ENCODE measurements around the gene ARMC2.
"Not testable (repeated sequence)": the region's sequence is repeated elsewhere in the genome, so short reads cannot be mapped to it uniquely, and the experiment has no call there.

ARMC2 gene

DNA sequence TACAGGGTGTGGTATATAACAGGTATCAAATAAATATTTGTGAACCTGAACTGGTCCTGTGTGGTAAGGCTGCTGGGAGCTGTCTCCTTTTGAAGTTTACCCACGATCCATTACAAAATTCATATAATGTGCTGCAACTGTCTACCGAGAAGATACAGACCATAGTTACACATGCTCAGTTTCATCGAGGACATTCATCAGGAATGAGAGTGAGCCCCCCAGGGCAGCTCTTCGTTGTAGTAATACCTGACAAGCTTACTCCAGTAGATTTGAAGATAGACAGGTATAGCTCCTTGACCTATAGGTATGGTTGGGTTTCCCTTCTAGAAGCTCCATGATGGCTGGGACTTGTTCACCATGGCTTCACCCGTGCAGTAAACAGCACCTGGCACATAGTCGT is 25.7 kb downstream of the ARMC2 start:
- H3K27ac Mint-ChIP-seq: peak overlapping the region; percentile 94
- peaks cover 64% of the 10 kb centered on the region for H3K4me1 Mint-ChIP-seq
- peaks cover 1% of the 10 kb centered on the region for H3K9me3 Mint-ChIP-seq
- H3K36me3 Mint-ChIP-seq: peaks cover 38% of the 10 kb centered on the region
- H3K4me3 Mint-ChIP-seq: peak overlapping the region; percentile 61
- no peak for ATAC-seq
- no peak for DNase-seq (ENCODE audit: low spot score in 2 of 2)

DNA sequence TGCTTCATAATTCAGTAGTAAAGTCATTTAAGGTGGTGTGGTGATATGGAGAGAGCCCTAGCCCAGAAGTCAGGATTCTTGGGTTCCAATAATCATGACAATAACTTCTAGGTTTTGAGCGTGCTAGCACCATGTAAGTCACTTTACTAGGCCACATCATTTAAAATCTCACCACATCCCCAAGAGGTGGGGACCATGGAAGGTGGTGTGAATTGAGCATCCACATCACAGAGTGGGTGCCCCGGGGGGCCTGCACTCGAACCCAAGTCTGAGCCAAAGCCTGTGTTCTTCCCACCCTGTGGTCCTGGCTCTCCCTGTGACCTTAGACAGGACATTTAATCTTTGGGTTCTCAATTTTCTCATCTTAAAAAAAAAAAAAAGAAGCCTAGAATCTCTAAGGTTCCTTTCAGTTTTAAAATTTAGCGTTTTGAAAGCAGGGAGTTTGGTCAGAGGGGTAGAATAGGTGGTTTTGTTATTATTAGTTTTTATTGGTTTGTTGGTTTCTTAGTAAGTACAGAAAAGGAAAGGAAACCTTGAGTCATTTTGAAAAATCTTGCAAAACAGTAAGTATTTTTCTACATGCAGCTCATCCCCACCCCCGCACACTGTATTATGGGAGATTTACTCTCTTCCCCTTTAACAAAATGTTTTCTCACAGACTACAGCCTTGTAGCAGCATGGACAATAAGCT is 26.4 kb downstream of the ARMC2 start:
- H3K27ac Mint-ChIP-seq: peak overlapping the region; percentile 94
- H3K4me1 Mint-ChIP-seq: peaks cover 70% of the 10 kb centered on the region
- peaks cover 7% of the 10 kb centered on the region for H3K9me3 Mint-ChIP-seq
- peaks cover 39% of the 10 kb centered on the region for H3K36me3 Mint-ChIP-seq
- H3K4me3 Mint-ChIP-seq: peak overlapping the region; percentile 61
- DNase-seq (ENCODE audit: low spot score in 2 of 2) (peak; percentile 59 to 90), ATAC-seq (peak; percentile 95)

DNA sequence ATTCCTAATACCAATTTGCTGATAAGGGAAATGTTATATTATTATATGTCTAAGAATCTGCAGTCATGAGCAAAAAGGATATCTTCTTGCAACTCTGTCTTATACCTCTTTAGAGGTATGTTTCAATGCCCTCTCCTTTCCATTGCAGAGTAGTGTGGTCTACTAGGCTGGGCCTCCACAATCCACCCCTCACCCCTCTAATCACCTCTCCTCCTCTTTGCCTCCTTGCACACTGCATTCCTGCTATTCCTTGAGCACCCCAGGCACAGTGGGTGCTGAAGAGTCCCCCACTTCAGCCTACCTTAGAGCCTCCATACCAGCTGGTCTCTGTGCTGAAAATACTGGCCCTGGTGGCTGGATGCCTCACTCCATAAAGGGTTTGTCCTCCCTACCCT is 26.9 kb downstream of the ARMC2 start:
- Mint-ChIP-seq H3K36me3 (peaks cover 39% of the 10 kb centered on the region), H3K27ac (peak overlapping the region; percentile 94), H3K9me3 (peaks cover 7% of the 10 kb centered on the region), H3K4me1 (peaks cover 74% of the 10 kb centered on the region), H3K4me3 (peak overlapping the region; percentile 61)
- ATAC-seq (peak; percentile 17), DNase-seq (ENCODE audit: low spot score in 2 of 2) (no peak)

DNA sequence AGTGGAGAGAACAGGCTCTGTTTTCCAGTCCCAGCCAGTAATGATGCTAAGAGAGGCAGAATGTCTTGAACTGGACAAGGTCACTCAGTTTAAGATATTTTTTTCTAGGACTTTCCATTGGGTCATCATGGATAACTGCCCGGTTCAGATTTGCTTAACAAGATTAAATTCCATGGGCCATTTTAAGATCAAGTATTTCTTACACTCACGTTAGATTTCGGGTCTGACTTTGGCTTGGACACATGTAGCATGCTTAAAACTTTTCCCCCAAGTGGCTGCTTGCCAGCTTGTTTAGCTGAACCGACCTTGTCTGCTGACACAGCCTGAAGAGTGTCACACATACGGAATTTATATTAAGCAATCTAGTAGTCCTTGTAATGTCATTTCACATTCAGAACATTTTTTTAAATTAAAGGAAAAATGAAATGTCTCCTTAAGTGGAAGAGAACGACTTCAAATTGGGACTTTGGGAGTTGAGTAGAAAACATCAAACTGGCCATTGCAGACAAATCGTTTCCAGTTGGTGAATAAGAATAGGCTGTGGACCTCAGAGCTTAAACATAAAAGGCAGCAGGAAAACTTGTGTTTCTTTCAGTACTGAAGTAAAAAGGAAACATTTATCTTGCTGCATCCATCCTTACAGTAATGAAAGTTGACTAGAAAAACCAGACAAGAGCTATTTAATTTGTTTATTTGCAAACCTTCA is 29.0 kb downstream of the ARMC2 start:
- ATAC-seq (no peak), DNase-seq (ENCODE audit: low spot score in 2 of 2) (no peak)
- peaks cover 74% of the 10 kb centered on the region for H3K4me1 Mint-ChIP-seq
- no peak overlapping the region for H3K4me3 Mint-ChIP-seq
- peaks cover 10% of the 10 kb centered on the region for H3K9me3 Mint-ChIP-seq
- peaks cover 41% of the 10 kb centered on the region for H3K36me3 Mint-ChIP-seq
- H3K27ac Mint-ChIP-seq: no peak overlapping the region

- H3K4me1 Mint-ChIP-seq: peaks cover 71% of the 10 kb centered on the region
- peaks cover 14% of the 10 kb centered on the region for H3K9me3 Mint-ChIP-seq
- ATAC-seq (no peak), DNase-seq (ENCODE audit: low spot score in 2 of 2) (no peak)
- no peak overlapping the region for H3K4me3 Mint-ChIP-seq
- peaks cover 50% of the 10 kb centered on the region for H3K36me3 Mint-ChIP-seq
- H3K27ac Mint-ChIP-seq: no peak overlapping the region
Observed at GRCh38 chr6:108878942-108879341, 30.7 kb downstream of the ARMC2 start.

- peak; percentile 97 for ATAC-seq
- peaks cover 14% of the 10 kb centered on the region for H3K9me3 Mint-ChIP-seq
- DNase-seq (ENCODE audit: low spot score in 2 of 2): no peak
- H3K27ac Mint-ChIP-seq: peak overlapping the region; percentile 85
- H3K4me1 Mint-ChIP-seq: peaks cover 72% of the 10 kb centered on the region
- peak overlapping the region; percentile 41 for H3K4me3 Mint-ChIP-seq
- H3K36me3 Mint-ChIP-seq: peaks cover 25% of the 10 kb centered on the region
Observed at GRCh38 chr6:108883172-108883571, 35.0 kb downstream of the ARMC2 start.

DNA sequence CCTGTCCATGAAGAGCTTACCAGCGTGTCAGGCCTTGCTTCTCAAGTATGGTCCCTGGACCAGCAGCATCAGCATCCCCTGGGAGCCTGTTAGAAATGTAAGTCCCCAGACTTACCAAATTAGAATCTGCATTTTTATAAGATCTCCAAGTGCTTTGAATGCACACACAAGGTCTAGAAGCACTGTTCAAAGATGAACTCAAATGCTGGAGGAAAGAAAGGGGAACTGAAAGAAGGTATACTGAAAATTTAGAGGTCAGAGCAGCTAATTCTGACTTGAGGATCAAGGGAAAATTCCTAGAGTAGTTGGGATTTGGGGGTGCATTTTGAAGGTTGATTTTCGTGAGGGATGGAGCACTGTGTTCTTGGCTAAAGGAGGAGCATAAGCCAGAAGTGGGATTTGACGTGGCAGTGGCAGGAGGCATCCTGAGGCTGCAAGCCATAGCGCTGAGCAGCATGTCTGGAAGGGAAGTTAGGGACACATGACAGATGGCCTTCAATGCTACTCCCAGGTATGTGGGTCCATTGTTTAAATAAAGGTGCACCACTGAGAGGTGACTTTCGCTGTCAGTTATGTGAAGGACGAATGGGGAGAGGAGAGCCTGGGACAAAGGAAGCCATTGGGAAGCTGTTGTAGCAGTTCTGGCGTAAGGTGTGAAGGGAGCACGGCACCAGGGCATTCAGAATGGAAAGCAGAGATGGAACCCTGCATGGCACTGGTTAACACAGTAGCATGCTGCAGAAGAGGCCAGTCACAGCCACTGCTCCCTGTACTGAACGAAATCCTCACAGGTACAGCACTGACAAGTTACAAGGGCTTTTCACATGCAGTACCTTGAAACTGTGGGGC is 36.2 kb downstream of the ARMC2 start:
- Mint-ChIP-seq H3K4me3 (peak overlapping the region; percentile 1), H3K36me3 (peaks cover 16% of the 10 kb centered on the region), H3K4me1 (peaks cover 71% of the 10 kb centered on the region), H3K27ac (peak overlapping the region; percentile 85), H3K9me3 (peaks cover 8% of the 10 kb centered on the region)
- no peak for DNase-seq (ENCODE audit: low spot score in 2 of 2)
- no peak for ATAC-seq

GRCh38 chr6:108888052-108888451 is 39.8 kb downstream of the ARMC2 start:
- DNase-seq (ENCODE audit: low spot score in 2 of 2) (no peak), ATAC-seq (no peak)
- Mint-ChIP-seq H3K27ac (no peak overlapping the region), H3K36me3 (peaks cover 5% of the 10 kb centered on the region), H3K4me3 (no peak overlapping the region), H3K4me1 (peaks cover 36% of the 10 kb centered on the region), H3K9me3 (no peaks in the 10 kb centered on the region)

- Mint-ChIP-seq H3K4me1 (peaks cover 38% of the 10 kb centered on the region), H3K9me3 (no peaks in the 10 kb centered on the region), H3K4me3 (no peak overlapping the region), H3K27ac (no peak overlapping the region), H3K36me3 (no peaks in the 10 kb centered on the region)
- no peak for DNase-seq (ENCODE audit: low spot score in 2 of 2)
- ATAC-seq: peak; percentile 96
Observed at GRCh38 chr6:108888745-108889144, 40.5 kb downstream of the ARMC2 start.

- not testable (repeated sequence) for H3K27ac Mint-ChIP-seq; H3K36me3 Mint-ChIP-seq; H3K9me3 Mint-ChIP-seq; H3K4me3 Mint-ChIP-seq; DNase-seq (ENCODE audit: low spot score in 2 of 2); ATAC-seq
- H3K4me1 Mint-ChIP-seq: peaks cover 26% of the 10 kb centered on the region
Observed at GRCh38 chr6:108890898-108891297, 42.7 kb downstream of the ARMC2 start.

GRCh38 chr6:108895571-108895970 is 47.3 kb downstream of the ARMC2 start:
- no peak overlapping the region for H3K4me3 Mint-ChIP-seq
- peak; percentile 83 for ATAC-seq

DNA sequence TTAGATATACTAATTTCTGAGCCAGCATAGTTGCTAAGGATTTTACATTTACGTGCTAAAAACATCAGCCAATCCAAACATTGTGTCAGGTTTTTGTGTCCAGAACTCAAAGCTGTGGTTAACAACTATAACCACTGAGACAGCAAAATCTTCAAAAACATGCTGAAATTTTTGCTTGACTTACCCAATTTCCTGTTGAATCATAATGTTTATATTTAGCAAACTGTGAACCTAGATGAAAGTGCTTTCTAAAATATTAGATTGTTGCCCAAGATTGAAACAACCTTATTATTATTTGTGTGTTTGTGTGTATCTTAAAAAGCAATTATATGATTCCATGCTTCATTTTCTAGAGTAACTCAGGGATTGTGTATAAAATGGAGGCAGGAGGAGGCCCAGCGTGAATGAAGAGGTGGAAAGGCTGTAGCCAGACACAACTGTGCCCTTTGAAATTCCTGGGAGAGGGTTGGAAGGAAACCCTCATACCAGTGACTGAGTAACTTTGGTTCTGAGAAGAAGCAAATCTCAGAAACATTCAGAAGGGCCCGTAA is 48.0 kb downstream of the ARMC2 start:
- H3K9me3 Mint-ChIP-seq: no peaks in the 10 kb centered on the region
- DNase-seq (ENCODE audit: low spot score in 2 of 2): no peak
- peak; percentile 83 for ATAC-seq
- no peaks in the 10 kb centered on the region for H3K36me3 Mint-ChIP-seq
- peaks cover 44% of the 10 kb centered on the region for H3K4me1 Mint-ChIP-seq
- H3K27ac Mint-ChIP-seq: peak overlapping the region; percentile 91
- peak overlapping the region; percentile 58 for H3K4me3 Mint-ChIP-seq

More at GRCh38 chr6:108895571-108895970, 47.3 kb downstream of the ARMC2 start:
- Mint-ChIP-seq H3K4me1 (peaks cover 40% of the 10 kb centered on the region), H3K27ac (peak overlapping the region; percentile 91), H3K36me3 (no peaks in the 10 kb centered on the region), H3K9me3 (no peaks in the 10 kb centered on the region)
- no peak for DNase-seq (ENCODE audit: low spot score in 2 of 2)

GRCh38 chr6:108897371-108897770 is 49.1 kb downstream of the ARMC2 start:
- no peak overlapping the region for H3K4me3 Mint-ChIP-seq
- DNase-seq (ENCODE audit: low spot score in 2 of 2): no peak
- H3K27ac Mint-ChIP-seq: no peak overlapping the region
- peaks cover 52% of the 10 kb centered on the region for H3K4me1 Mint-ChIP-seq
- H3K36me3 Mint-ChIP-seq: no peaks in the 10 kb centered on the region
- no peaks in the 10 kb centered on the region for H3K9me3 Mint-ChIP-seq
- no peak for ATAC-seq

GRCh38 chr6:108902382-108902792 is 54.2 kb downstream of the ARMC2 start:
- Mint-ChIP-seq H3K27ac (peak overlapping the region; percentile 84), H3K4me1 (peaks cover 46% of the 10 kb centered on the region), H3K4me3 (no peak overlapping the region), H3K9me3 (no peaks in the 10 kb centered on the region), H3K36me3 (no peaks in the 10 kb centered on the region)
- ATAC-seq: peak; percentile 46
- DNase-seq (ENCODE audit: low spot score in 2 of 2): no peak

DNA sequence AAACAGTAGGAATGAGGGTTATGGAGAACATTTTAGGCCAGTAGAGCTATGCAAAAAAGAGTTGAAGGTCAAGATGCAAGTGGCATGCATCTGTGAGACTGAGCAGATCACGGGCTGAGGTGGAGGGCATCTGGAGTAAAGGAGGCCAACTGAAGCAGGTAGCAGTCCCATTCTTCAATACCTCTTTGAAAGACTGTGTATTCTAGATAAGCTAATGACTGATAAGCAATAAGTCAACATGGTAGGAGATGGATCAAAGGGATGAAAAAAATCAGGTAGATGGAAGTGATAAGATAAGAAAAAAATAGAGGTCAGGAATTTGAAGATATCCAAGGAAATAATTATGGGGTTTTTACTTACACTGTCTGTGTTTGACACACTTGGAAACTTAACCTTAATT is 55.6 kb downstream of the ARMC2 start:
- no peak overlapping the region for H3K27ac Mint-ChIP-seq
- H3K9me3 Mint-ChIP-seq: no peaks in the 10 kb centered on the region
- DNase-seq (ENCODE audit: low spot score in 2 of 2) (no peak), ATAC-seq (no peak)
- H3K4me3 Mint-ChIP-seq: no peak overlapping the region
- H3K4me1 Mint-ChIP-seq: peaks cover 36% of the 10 kb centered on the region
- H3K36me3 Mint-ChIP-seq: no peaks in the 10 kb centered on the region

Data from stimulated activated effector memory CD8-positive, alpha-beta T cell treated with anti-CD3 and anti-CD28 coated beads, Interleukin-12 subunit alpha, Interleukin-12 subunit beta, amount 100 ng/mL, for 72 hours (primary cell).